ENCODE data around the gene CAMSAP3.
"Not testable (repeated sequence)": the region's sequence is repeated elsewhere in the genome, so short reads cannot be mapped to it uniquely, and the experiment has no call there.

The CAMSAP3 gene

DNA sequence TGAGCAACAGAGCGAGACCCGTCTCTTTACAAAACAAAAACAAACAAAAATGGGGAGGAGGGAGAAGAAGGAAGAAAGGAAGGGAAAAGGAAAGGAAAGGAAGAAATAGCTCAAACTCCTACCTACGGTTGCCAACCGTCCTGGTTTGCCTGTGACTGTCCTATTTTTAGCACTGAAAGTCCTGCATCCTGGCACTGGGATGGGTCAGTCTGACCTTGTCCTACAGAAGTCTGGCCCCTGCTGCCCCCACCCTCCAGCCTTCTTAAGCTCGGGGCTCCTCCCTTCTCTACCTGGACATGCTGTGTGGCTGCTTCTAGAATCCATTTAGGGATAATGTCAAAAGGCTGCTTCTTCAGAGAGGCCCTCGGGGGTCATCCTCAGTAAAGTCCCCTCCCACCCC is 40.0 kb downstream of the CAMSAP3 start:
- DNase-seq = no peak

DNA sequence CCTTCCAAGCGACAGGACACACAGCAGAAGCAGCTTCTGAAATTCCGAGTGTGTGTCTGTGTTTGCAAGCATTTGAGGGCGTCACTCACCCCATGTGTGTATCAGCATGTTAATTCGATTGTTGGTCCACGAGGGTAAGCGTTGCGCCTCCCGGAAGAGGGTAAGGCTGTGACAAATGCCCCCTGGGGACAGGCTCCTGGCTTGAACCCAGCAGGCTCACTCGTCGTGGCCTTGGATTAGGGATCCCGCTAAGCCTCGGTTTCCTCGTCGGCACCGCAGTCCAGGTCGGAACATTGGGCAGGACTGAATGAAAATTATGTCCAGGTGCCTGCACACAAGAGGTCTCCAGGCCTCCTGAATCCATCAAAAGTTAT is 40.6 kb downstream of the CAMSAP3 start:
- DNase-seq = no peak

DNA sequence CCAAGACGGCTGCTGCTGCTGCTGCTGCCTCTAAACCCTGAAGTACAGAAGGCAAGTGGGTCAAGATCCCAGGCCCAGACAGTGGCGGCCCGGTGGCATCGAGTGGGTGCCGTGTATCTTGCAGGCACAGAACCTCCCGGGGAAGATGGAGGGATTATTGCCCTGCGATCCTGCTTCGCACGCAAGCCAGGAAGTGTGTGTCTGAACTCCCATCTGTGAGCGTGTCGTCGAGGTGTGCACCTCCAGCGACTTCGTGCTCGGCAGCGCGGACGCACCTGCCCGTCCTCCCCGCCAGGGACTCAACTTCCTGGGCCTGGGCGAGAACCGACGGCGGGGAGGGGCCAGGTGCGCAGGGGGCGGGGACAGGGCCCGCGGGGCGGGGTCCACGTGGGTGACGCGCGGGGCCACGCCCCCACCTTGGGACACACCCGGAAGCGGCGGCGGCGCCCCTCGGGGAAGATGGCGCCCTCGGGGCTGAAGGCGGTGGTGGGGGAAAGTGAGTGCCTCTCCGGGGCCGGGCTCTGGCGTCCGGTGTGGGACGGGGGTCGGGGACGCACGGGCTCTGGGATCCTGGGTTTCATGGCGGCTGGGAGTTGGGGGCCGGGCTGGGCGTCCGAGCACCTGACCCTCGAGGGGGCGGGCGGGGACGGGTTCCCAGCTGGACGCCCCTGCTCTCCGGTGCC is 41.2 kb downstream of the CAMSAP3 start, which contains the start of gene STXBP2:
TSS of gene STXBP2 (plus strand) at position 420 of the 683 bp plus-strand sequence. CDS start at position 460, 40 bp downstream.
- peak; percentile 73 for DNase-seq

DNA sequence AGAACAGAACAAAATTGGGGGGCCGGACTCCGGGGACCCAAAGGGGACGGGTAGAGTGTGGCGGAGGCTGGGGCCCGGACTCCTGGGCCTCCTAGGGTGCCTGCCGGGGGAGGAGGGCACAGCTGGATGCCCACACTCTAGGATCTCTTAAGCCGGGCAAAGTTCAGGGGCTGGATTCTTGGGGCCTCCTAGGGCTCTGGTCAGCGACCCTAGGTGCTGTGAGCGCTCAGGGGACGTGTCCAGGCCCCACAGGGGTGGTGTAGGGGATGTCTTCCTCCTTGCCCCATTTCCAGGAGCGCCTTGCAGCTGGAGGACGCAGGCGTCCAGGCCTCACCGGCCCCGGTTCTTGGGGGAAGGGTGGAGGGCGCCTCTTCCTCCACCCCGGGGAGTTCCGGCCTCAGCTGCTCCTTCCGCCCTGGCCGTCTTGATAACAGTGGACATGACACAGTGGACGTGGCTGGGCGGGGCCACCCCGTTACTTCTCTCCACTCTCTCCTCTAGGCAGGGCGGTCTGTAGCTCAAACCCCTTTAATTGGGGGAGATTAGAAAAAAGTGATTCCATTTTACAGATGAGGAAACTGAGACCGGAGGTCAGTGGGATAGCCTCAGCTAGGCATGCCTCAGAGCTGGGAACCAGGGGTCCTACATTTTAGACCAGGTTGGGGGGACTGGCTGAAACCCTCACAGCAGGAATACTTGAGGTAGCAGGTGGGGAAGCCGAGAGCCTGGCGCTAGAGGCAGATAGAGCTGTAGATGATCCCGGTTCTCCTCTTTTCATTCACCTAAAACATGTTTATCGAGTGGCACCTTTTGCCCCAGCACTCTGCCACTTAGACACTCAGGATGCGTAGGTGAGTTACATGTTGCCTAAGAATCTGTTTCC is 42.0 kb downstream of the CAMSAP3 start:
- no peak for DNase-seq

DNA sequence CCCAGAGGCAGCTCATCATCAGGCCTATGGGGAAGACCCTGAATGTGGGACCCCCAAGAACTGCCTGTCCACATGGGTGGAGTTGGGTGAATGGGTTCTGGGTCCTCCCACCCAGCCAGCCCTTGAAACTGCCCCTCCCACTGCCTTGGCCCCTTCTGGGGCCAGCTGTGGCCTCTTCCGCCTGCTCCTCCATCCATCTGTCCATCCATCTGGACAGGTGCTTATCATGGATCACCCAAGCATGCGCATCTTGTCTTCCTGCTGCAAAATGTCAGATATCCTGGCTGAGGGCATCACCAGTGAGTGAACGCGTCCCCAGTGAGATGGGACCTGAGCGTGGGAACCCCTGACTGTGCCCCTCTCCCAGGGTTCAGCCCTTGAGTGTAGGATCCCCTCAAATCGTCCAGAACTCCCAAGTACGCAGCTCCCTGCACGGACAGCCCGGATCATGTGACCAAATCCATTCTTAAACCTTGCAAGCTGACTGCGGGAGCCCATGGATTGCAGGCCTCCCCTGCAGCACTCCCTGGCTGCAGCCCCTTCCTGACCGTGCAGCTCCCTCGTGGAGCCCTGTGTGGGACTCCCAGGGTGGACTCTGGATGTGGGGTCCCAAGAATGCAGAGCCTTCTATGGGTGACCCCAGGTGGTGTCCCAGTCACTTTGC is 43.3 kb downstream of the CAMSAP3 start:
- no peak for DNase-seq

DNA sequence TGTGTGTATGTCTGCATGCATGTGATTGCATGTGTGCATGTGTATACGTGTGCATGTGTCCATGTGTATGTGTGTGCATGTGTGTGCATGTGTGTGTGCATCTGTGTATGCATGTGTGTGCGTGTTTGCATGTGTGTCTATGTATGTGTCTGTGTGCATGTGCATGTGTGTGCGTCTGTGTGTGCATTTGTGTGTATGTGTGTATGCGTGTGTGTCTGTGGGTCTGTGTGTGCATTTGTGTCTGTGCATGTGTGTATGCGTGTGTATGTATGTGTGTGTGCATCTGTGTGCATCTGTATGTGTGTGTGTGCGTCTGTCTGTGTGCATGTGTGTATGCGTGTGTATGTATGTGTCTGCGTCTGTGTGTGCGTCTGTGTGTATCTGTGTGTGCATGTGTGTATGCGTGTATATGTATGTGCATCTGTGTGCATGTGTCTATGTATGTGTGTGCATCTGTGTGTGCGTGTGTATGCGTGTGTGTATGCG is 44.2 kb downstream of the CAMSAP3 start:
- no peak for DNase-seq

DNA sequence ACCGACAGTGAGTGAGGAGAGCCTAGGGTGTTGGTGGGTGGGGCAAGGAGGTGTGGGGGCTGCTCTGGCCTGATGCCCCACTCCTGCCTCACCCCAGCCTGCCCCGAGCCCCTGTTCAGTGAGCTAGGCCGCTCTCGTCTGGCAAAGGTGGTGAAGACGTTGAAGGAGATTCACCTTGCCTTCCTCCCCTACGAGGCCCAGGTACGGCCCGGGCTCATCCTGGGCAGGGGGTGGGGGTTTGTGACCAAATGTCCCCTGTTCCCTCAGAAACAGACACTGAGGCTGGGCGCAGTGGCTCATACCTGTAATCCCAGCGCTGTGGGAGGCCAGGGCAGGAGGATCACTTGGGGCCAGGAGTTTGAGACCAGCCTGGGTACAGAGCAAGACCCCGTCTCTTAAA is 45.1 kb downstream of the CAMSAP3 start:
- DNase-seq = no peak

DNA sequence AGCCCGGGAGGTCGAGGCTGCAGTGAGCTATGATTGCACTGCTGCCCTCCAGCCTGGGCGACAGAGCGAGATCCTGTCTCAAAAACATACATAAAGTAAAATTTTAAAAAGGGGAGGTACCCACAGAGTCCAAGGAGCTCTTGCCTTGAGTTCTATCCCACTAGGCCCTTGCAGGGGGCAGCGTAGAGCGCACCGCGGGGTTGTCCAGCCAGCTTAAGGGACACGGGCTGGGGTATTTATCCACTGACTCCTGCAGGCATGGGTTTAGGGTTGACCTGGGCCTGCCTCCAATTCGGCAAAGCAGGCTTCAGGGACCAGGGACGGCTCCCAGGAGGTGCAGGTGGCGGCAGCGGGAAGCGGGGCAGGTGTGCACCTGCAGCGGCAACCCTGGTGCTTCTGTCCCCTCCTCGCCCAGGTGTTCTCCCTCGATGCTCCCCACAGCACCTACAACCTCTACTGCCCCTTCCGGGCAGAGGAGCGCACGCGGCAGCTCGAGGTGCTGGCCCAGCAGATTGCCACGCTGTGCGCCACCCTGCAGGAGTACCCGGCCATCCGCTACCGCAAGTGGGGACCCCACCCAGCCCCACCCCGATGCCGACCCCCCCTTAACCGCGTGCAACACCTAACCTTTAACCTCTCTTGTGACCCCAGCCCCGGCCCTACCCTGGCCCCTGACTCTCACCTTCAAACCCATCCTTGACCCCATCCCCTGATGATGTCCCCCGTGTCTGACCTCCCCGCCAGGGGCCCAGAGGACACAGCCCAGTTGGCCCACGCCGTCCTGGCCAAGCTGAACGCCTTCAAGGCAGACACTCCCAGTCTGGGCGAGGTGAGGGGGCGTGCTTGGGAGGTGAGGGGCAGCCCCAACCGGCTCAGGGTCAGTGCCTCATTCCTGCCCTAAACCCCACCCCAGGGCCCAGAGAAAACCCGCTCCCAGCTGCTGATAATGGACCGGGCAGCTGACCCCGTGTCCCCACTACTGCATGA is 45.9 kb downstream of the CAMSAP3 start:
- no peak for DNase-seq

DNA sequence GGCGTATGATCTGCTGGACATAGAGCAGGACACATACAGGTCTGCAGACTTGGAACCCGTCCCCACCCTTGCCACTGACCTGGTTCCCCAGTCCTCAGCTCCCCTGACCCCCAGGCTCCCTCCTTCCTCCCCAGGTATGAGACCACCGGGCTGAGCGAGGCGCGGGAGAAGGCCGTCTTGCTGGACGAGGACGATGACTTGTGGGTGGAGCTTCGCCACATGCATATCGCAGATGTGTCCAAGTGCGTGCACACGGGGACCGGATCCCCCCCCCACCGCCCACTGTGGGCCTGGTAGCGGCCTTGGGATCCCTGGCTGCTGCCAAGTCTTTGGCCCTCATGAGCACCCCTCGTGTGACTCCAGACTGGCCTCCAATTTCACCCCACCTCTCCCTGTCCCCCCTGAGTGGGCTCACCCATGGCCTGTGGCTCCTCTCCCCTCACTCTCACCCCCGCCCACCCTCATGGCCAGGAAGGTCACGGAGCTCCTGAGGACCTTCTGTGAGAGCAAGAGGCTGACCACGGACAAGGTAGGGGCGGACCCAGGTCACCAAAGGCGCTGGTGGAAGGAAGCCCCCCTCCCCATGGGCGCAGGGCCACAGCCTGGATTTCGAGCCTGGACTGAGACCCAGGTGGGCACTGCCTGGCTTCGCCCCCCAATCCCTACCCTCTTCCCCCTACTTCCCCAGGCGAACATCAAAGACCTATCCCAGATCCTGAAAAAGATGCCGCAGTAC is 46.8 kb downstream of the CAMSAP3 start:
- DNase-seq = no peak

DNA sequence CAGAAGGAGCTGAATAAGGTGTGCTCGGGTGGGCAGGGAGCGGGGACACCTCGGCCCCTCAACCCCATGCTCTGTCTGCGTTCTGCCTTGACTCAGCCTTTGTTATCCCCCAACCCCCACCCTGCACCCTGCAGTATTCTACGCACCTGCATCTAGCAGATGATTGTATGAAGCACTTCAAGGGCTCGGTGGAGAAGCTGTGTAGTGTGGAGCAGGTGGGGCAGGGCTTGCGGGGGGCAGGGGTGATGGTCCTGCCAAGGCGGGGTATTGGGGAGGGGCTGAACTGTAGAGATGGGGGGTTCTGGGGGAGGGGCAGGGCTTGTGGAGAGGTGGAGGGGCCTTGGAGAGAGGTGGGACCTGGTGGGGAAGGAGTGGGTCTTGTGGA is 47.4 kb downstream of the CAMSAP3 start:
- no peak for DNase-seq

DNA sequence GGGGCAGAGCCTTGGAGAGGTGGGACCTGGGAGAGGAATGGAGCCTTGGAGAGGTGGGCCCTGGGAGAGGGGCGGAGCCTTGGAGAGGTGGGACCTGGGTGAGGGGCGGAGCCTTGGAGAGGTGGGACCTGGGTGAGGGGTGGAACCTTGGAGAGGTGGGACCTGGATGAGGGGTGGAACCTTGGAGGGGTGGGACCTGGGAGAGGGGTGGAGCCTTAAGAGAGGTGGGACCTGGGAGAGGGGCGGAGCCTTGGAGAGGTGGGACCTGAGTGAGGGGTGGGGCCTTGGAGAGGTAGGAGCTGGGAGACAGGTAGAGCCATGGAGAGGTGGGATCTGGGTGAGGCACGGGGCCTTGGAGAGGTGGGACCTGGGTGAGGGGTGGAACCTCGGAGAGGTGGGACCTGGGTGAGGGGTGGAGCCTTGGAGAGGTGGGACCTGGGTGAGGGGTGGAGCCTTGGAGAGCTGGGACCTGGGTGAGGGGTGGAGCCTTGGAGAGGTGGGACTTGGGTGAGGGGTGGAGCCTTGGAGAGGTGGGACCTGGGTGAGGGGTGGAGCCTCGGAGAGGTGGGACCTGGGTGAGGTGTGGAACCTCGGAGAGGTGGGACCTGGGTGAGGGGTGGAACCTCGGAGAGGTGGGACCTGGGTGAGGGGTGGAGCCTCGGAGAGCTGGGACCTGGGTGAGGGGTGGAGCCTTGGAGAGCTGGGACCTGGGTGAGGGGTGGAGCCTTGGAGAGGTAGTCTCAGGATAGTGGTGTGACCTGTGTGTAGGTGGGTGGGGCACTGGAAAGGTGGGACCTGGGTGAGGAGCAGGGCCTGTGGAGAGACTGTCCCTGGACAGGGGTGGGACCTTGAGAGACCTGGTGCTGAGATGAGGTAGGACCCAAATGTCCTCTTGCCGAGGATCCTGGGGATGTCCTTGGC is 48.2 kb downstream of the CAMSAP3 start:
- not testable (repeated sequence) for DNase-seq

DNA sequence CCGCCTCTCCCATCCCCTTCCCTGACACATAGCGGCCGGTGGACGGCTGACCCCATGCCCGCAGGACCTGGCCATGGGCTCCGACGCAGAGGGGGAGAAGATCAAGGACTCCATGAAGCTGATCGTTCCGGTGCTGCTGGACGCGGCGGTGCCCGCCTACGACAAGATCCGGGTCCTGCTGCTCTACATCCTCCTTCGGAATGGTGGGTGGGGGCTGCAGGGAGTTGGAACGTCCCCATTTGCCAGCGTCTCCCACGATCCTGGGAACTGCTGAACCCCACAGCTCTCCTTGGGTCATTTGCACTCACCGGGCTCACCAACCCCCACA is 48.9 kb downstream of the CAMSAP3 start:
- DNase-seq = no peak

DNA sequence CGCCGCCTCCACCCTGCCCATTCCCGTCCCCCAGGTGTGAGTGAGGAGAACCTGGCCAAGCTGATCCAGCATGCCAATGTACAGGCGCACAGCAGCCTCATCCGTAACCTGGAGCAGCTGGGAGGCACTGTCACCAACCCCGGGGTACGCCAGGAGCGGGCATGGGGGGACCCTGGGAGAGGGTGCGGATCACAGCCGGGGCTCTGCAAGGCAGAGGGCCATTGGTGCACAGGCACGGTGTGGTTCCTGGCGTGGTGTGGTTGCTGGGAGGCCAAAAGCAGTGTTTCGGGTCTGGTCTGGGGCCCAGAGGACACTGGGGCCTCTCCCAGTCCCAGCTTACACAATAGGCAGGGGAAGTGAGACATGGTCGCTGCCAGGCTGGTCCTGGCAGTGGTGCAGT is 49.5 kb downstream of the CAMSAP3 start:
- no peak for DNase-seq

DNA sequence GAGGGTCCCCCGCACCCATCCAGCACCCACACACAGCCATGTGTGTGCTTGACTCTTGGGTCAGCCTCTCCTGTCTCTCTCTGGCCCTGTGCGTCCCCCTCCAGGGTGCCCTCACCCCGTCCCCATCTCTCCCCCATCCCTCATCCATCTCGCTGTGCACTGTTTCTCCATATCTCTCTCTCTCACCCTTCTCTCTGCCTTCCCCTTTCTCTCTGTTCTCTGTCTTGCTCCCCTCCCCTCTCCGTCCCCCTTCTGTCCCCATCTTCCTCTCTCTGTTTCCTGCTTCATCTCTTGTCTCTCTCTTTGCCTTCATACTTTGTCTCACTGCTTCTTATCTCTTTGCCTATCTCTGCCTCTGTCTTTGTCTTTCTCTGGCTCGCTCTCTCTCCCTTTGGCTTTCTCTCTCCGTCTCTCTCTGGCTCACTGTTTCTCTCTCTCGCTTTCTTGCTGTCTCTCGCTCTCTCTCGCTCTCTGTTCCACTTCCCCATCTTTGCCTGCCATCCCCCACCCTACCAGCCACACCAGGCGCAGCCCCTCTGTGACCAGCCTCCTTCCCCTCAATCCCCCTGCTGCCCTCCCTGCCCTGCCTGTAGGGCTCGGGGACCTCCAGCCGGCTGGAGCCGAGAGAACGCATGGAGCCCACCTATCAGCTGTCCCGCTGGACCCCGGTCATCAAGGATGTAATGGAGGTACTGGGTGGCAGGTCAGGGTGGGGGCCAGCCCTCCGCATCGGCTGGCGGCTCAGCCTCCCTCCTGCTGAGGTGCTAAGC is 50.2 kb downstream of the CAMSAP3 start:
- no peak for DNase-seq

DNA sequence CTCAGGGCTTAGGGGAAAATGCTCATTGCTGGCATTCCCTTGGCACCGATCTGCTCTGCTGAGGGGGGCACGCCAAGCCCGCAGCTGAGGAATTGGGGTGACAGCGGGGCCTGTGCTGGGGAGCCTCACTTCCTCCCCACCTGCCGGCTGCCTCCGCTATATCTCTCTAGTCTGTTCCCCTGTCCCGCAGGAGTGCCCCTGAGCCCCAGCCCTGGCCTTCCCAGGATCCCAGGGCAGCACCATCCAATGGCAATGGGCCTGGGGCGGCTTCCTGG is 50.7 kb downstream of the CAMSAP3 start:
- DNase-seq = no peak

DNA sequence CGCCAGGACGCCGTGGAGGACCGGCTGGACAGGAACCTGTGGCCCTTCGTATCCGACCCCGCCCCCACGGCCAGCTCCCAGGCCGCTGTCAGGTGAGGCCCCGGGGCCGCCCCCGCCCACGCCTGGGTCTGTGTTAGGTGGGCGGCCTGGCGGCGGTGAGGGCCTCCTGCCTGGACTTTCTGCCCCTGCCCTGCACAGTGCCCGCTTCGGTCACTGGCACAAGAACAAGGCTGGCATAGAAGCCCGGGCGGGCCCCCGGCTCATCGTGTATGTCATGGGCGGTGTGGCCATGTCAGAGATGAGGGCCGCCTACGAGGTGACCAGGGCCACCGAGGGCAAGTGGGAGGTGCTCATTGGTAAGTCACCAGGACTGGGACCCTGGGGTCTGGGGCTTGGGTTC is 51.5 kb downstream of the CAMSAP3 start:
- DNase-seq = no peak

DNA sequence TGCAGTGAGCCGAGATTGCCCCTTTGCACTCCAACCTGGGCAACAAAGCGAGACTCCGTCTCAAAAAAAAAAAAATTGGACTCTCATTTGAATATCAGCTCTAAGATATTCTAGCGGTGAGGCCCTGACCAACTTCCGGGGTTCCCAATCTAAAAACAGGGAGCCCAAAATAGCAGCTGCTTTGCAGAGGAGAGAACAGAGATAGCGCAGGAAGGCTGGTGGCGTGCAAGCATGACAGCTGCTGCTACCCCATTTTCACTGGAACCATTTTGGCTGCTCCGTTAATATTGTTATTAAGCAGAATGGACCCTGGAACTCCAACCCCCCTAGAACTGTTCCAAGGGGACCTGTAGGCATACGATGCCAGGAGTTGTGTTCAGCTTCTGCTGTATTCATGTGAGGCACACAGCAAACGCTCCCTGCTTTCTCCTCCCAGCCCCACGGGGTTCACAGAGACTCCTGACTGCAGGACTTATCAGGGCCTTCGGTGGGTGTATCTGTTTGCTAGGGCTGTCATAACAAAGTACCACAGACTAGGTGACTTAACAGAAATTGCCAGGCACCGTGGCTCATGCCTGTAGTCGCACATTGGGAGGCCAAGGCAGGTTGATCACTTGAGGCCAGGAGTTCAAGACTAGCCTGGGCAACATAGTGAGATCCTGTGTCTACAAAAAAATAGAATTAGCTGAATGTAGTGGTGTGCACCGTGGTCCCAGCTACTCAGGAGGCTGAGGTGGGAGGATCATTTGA is 52.8 kb downstream of the CAMSAP3 start:
- DNase-seq = no peak

DNA sequence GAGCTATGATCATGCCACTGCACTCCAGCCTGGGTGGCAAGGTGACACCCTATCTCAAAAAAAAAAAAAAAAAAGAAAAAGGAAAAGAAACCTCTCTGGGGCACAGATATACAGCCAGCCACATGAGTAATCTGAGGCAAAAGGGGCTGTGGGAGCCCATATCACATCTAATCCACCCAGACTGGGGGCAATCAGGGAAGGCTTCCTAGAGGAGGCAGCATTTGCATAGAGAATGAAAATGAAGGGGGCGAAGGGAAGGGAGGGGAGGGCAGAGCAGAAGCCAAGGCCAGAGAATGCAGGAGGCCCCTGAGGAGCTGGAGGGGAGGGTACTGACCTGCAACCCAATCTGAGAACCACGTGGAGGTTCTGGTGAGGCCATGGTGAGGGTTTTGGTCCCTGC is 54.5 kb downstream of the CAMSAP3 start:
- no peak for DNase-seq

DNA sequence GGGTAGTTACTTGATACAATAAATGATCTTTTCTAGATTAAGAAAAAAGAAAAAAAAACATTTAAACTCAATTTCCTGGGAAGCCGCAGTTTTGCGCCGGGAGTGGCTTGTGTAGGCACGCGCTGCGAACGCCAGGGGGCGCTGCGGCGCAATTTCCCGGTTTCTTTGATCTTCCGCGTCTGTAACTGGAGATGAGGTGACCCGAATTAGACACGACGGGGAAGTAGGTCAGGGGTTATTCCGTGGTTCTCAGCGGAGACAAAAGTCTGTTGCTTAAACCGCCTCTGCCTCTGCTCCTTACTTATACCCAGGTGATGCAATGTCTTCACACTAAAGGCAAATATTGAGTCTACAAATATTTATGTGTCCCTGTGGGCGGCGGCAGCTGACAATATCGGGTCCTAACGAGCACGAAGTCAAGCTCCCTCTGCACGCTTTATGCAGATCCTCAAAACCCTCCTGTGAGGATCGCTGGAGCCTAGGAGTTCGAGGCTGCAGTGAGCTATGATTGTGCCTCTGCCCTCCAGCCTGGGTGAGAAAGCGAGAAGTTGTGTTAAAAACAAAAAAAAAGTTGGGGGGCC is 56.5 kb downstream of the CAMSAP3 start:
- peak; percentile 76 for DNase-seq
